Measurements from ENCODE around the gene TMEM33. TPM values are rescaled to one million over a fixed set of nuclear protein-coding genes. Genes with fewer than 3 reads are reported as not detected.

Gene TMEM33
- total and polyA plus RNA-seq, 2 of the 8 experiments (the other 6 are each of a cell fraction or from before 2014, with no cell fraction given) = 72.5 to 94.4 TPM

DNA sequence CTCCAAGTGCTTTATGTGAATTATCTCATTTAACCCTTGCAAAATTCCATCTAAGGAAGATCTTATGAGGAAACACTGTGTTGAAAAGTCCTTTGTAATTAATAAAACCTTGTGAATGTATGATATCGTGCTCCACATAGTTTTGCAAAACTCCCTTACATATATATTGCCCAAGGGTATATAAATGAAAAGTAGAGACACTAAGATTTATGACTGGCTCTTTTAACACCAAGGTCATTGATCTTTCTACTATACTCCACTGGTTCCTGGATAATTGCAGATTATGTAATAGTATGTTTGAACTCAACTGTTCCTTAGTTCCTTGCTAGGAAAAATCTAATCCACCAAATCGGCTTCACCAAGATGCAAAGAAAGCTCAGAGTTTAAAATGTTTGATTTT is 48.0 kb upstream of the TMEM33 start:
- no peak overlapping the region for H3K23ac ChIP-seq (ENCODE audit: insufficient read length)
- WGBS, 2 experiments (ENCODE audit: extremely low coverage in 1 of 2, insufficient coverage in 1 of 2, insufficient read length in 1 of 2, insufficient replicate concordance in 2 of 2, low coverage in 1 of 2, low lambda C conversion rate in 2 of 2, missing lambda C conversion rate in 1 of 2) = 74% methylated on average over 2 of the region's 2 CpGs; no CpG with 5 or more reads in 1 of the 2 experiments
- H4K20me1 ChIP-seq (replicated peaks in 1 of 2; ENCODE audit: control insufficient read depth in 1 of 2, insufficient read depth in 2 of 2, low read length in 2 of 2) = peaks cover 0 to 2% of the 10 kb centered on the region in 2 experiments
- no peak overlapping the region for H2BK15ac ChIP-seq (ENCODE audit: low read length)
- H3K23me2 ChIP-seq (ENCODE audit: low read depth, low read length) = no peaks in the 10 kb centered on the region
- H3K79me2 ChIP-seq (ENCODE audit: control insufficient read depth in 1 of 2, insufficient read depth in 2 of 2, low read length in 2 of 2) = no peaks in the 10 kb centered on the region
- no peak overlapping the region for H4K8ac ChIP-seq (ENCODE audit: extremely low read depth, insufficient read depth, low read length)
- H4K91ac ChIP-seq (replicated peaks; ENCODE audit: insufficient read length, low read length) = no peak overlapping the region
- no peak overlapping the region for H3K4me2 ChIP-seq (ENCODE audit: insufficient read depth in 1 of 2, low read depth in 2 of 2, low read length in 2 of 2)
- no peak overlapping the region for H3K56ac ChIP-seq (replicated peaks; ENCODE audit: insufficient read length, low read depth, low read length)
- no peak overlapping the region for H3K14ac ChIP-seq (ENCODE audit: insufficient read length)
- no peak overlapping the region for H2AFZ ChIP-seq (ENCODE audit: low read length)
- no peak for FAIRE-seq
- no peaks in the 10 kb centered on the region for H3K79me1 ChIP-seq (ENCODE audit: low read depth, low read length)
- ChIA-PET CTCF (ENCODE audit: partially characterized antibody) (interaction anchor here (0.7 to 7.6 kb wide), 42 partner anchors 9 to 607 kb away, joined by 3 to 58 read pairs (median 4); no protein-coding TSS in a partner anchor), POLR2A (ENCODE audit: partially characterized antibody) (no interaction called here)
- no peak overlapping the region for H2BK12ac ChIP-seq (ENCODE audit: low read depth, low read length)
- H3K36me3 ChIP-seq (ENCODE audit: control insufficient read depth in 2 of 4, insufficient read depth in 4 of 4, low read length in 3 of 4) = no peaks in the 10 kb centered on the region
- H3K18ac ChIP-seq (ENCODE audit: extremely low read depth, low read length) = no peak overlapping the region
- H3K9me3 ChIP-seq (ENCODE audit: insufficient read depth in 2 of 2, low read depth in 1 of 2, low read length in 1 of 2) = no peaks in the 10 kb centered on the region
- no peak overlapping the region for H3K4ac ChIP-seq (replicated peaks; ENCODE audit: insufficient read length, low read depth, low read length)
- 0 out of 7 replicates have a peak, but pooled peaks cover 0 to 2% (median under 1%) of the 10 kb centered on the region in 4 experiments for H3K4me1 ChIP-seq (replicated peaks in 1 of 4; ENCODE audit: control insufficient read depth in 3 of 4, insufficient read depth in 4 of 4, low read length in 3 of 4)
- H2AK5ac ChIP-seq (ENCODE audit: low read depth, low read length) = no peak overlapping the region
- H3K27ac ChIP-seq (ENCODE audit: low read depth, low read length) = no peak overlapping the region
- H4K5ac ChIP-seq (ENCODE audit: insufficient read length, low read depth, low read length) = no peak overlapping the region
- no peak overlapping the region for H2BK20ac ChIP-seq (ENCODE audit: low read length)
- H3K9ac ChIP-seq (replicated peaks in 1 of 4; ENCODE audit: extremely low read depth in 1 of 4, low read depth in 3 of 4, low read length in 3 of 4) = no peak overlapping the region
- no peak overlapping the region for H2BK5ac ChIP-seq (ENCODE audit: low read depth, low read length)
- DNase-seq (ENCODE audit: low read depth in 1 of 2, low spot score in 2 of 2) = no peak
- peaks cover 7 to 24% (median 23%) of the 10 kb centered on the region in 4 experiments for H3K27me3 ChIP-seq (replicated peaks in 1 of 4; ENCODE audit: control insufficient read depth in 3 of 4, extremely low read depth in 1 of 4, insufficient read depth in 3 of 4, low read length in 3 of 4)
- H2BK120ac ChIP-seq (replicated peaks; ENCODE audit: low read depth, low read length) = no peak overlapping the region
- no peak overlapping the region for H3K4me3 ChIP-seq (ENCODE audit: extremely low read depth in 1 of 4, insufficient read depth in 2 of 4, low read depth in 3 of 4, low read length in 4 of 4)
- TF ChIP-seq GTF2F1 (IDR thresholded peaks at IDR 0.05; ENCODE audit: borderline replicate concordance, low read depth, low read length) (no peak), TAF7 (optimal IDR thresholded peaks at IDR 0.05; ENCODE audit: borderline replicate concordance, low read depth, low read length) (no peak), SP1 (IDR thresholded peaks at IDR 0.05; ENCODE audit: low read depth, low read length) (no peak), CBX5 (IDR thresholded peaks at IDR 0.05; ENCODE audit: low read depth, low read length) (no peak), SP2 (IDR thresholded peaks at IDR 0.05; ENCODE audit: low read length) (no peak), RXRA (IDR thresholded peaks at IDR 0.05; ENCODE audit: insufficient read depth, low read depth, low read length) (no peak), EGR1 (IDR thresholded peaks at IDR 0.05; ENCODE audit: borderline replicate concordance, low read depth, low read length) (no peak), ATF2 (IDR thresholded peaks at IDR 0.05; ENCODE audit: low read length) (no peak), SAP30 (IDR thresholded peaks at IDR 0.05; ENCODE audit: insufficient read depth, insufficient replicate concordance, low read length) (no peak), E2F6 (IDR thresholded peaks at IDR 0.05) (no peak), CHD1 (IDR thresholded peaks at IDR 0.05; ENCODE audit: low read depth, low read length) (no peak), BACH1 (IDR thresholded peaks at IDR 0.05; ENCODE audit: low read length) (no peak), SIRT6 (IDR thresholded peaks at IDR 0.05; ENCODE audit: low read length) (no peak)

All from H1 (cell line).